ENCODE results near the gene SUZ12.
A peak's percentile ranks its signal among the peaks of the same experiment; 100 is the strongest.
"Not testable (repeated sequence)": the region's sequence is repeated elsewhere in the genome, so short reads cannot be mapped to it uniquely, and the experiment has no call there.

The SUZ12 gene

GRCh38 chr17:32042266-32042665, 105.5 kb downstream of the SUZ12 start:
- not testable (repeated sequence) for DNase-seq

DNA sequence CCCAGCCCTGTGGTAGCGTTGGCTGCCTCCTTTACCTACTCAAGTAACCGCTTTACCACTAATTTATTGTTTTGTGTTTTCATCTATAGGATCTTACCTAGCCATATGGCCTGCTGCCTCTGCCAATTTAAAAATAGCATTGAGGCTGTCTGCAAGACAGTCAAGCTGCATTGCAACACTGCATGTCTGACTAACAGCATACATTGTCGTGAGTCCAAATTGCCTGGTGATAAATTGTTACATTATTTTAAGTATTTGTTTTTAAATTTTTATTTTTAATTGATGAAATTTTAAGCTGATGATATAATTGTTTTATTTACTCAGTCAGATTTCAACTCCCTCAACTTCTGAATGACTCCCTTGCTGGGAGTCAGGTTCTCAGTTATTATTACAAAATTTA, 108.8 kb downstream of the SUZ12 start:
- peak in 1 of 2 donors; percentile 0 for DNase-seq

DNA sequence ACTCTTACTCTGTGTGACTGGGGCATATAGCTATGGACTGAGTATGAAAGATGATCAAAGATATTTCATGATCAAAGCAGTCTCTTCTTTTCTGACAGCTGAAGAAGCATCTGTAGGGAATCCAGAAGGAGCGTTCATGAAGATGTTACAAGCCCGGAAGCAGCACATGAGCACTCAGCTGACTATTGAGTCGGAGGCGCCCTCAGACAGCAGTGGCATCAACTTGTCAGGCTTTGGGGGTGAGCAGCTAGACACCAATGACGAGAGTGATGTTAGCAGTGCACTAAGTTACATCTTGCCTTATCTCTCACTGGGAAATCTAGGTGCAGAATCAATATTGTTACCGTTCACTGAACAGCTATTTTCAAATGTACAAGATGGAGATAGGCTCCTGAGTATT, 110.9 kb downstream of the SUZ12 start:
- not testable (repeated sequence) for DNase-seq

Measured in hippocampal formation (tissue), 2 donors.